Activated naive CD8-positive, alpha-beta T cell treated with anti-CD3 and anti-CD28 coated beads, Interleukin-2, amount 50 U/mL, for 24 hours (primary cell): ENCODE results near the gene NECAB3.
"Not testable (repeated sequence)": the region's sequence is repeated elsewhere in the genome, so short reads cannot be mapped to it uniquely, and the experiment has no call there.

Experiments
- ATAC-seq: fragments of 150-1000 bp; cut with Tn5 transposase; one replicate; pipeline ENCODE4 v1.10.0; 2021
- DNase-seq: peaks from one replicate; pipeline ENCODE4 v3.0.0; 2021
- H3K27ac Mint-ChIP-seq: one replicate; pipeline ENCODE4 v1.8.0; 2021; ENCODE audit warnings: mild to moderate bottlenecking, mixed read lengths
- H3K27me3 Mint-ChIP-seq: one replicate; pipeline ENCODE4 v1.8.0; 2021; ENCODE audit warnings: mixed read lengths
- H3K36me3 Mint-ChIP-seq: one replicate; pipeline ENCODE4 v1.8.0; 2021; ENCODE audit warnings: low read depth, mixed read lengths
- H3K4me1 Mint-ChIP-seq: one replicate; pipeline ENCODE4 v1.8.0; 2021; ENCODE audit warnings: mixed read lengths
- H3K4me3 Mint-ChIP-seq: one replicate; pipeline ENCODE4 v1.8.0; 2021; ENCODE audit warnings: mild to moderate bottlenecking, moderate library complexity, mixed read lengths
- H3K9me3 Mint-ChIP-seq: one replicate; pipeline ENCODE4 v1.8.0; 2021; ENCODE audit warnings: mixed read lengths

NECAB3 gene

GRCh38 chr20:33703498-33704137 lies 29.4 kb upstream of the NECAB3 start:
- H3K4me1 Mint-ChIP-seq: no peaks in the 10 kb centered on the region
- H3K27ac Mint-ChIP-seq: no peak overlapping the region
- ATAC-seq (no peak), DNase-seq (no peak)
- H3K4me3 Mint-ChIP-seq: no peak overlapping the region
- no peaks in the 10 kb centered on the region for H3K27me3 Mint-ChIP-seq
- H3K36me3 Mint-ChIP-seq: no peaks in the 10 kb centered on the region
- no peaks in the 10 kb centered on the region for H3K9me3 Mint-ChIP-seq

GRCh38 chr20:33702861-33703260 lies 28.6 kb upstream of the NECAB3 start:
- ATAC-seq: no peak
- H3K27ac Mint-ChIP-seq: no peak overlapping the region

GRCh38 chr20:33701629-33702450 lies 27.6 kb upstream of the NECAB3 start:
- H3K4me3 Mint-ChIP-seq: no peak overlapping the region
- DNase-seq (no peak), ATAC-seq (no peak)
- H3K36me3 Mint-ChIP-seq: no peaks in the 10 kb centered on the region
- no peaks in the 10 kb centered on the region for H3K9me3 Mint-ChIP-seq
- no peaks in the 10 kb centered on the region for H3K27me3 Mint-ChIP-seq
- H3K27ac Mint-ChIP-seq: no peak overlapping the region
- no peaks in the 10 kb centered on the region for H3K4me1 Mint-ChIP-seq

More at GRCh38 chr20:33702861-33703260, 28.6 kb upstream of the NECAB3 start:
- Mint-ChIP-seq H3K36me3 (no peaks in the 10 kb centered on the region), H3K27me3 (no peaks in the 10 kb centered on the region), H3K9me3 (no peaks in the 10 kb centered on the region), H3K4me1 (no peaks in the 10 kb centered on the region), H3K4me3 (no peak overlapping the region)
- no peak for DNase-seq

GRCh38 chr20:33700696-33701441 lies 26.6 kb upstream of the NECAB3 start:
- not testable (repeated sequence) for ATAC-seq, H3K27ac Mint-ChIP-seq, DNase-seq, H3K4me3 Mint-ChIP-seq, H3K36me3 Mint-ChIP-seq, H3K4me1 Mint-ChIP-seq, H3K9me3 Mint-ChIP-seq, H3K27me3 Mint-ChIP-seq

- not testable (repeated sequence) for DNase-seq, H3K27ac Mint-ChIP-seq, H3K36me3 Mint-ChIP-seq, ATAC-seq, H3K9me3 Mint-ChIP-seq, H3K4me3 Mint-ChIP-seq, H3K27me3 Mint-ChIP-seq, H3K4me1 Mint-ChIP-seq
Observed at GRCh38 chr20:33698966-33699365, 24.7 kb upstream of the NECAB3 start.

GRCh38 chr20:33697129-33697528 lies 22.9 kb upstream of the NECAB3 start:
- H3K4me1 Mint-ChIP-seq: peaks cover 1% of the 10 kb centered on the region
- no peaks in the 10 kb centered on the region for H3K9me3 Mint-ChIP-seq
- no peak overlapping the region for H3K27ac Mint-ChIP-seq
- no peak overlapping the region for H3K4me3 Mint-ChIP-seq
- no peaks in the 10 kb centered on the region for H3K36me3 Mint-ChIP-seq
- no peaks in the 10 kb centered on the region for H3K27me3 Mint-ChIP-seq
- no peak for ATAC-seq
- DNase-seq: no peak

- no peaks in the 10 kb centered on the region for H3K27me3 Mint-ChIP-seq
- H3K4me1 Mint-ChIP-seq: peaks cover 2% of the 10 kb centered on the region
- H3K4me3 Mint-ChIP-seq: no peak overlapping the region
- H3K27ac Mint-ChIP-seq: no peak overlapping the region
- H3K9me3 Mint-ChIP-seq: no peaks in the 10 kb centered on the region
- DNase-seq: no peak
- no peak for ATAC-seq
- H3K36me3 Mint-ChIP-seq: no peaks in the 10 kb centered on the region
Observed at GRCh38 chr20:33696448-33696847, 22.2 kb upstream of the NECAB3 start.

GRCh38 chr20:33694639-33695012 lies 20.4 kb upstream of the NECAB3 start:
- H3K4me3 Mint-ChIP-seq: no peak overlapping the region
- H3K4me1 Mint-ChIP-seq: peaks cover 18% of the 10 kb centered on the region
- H3K9me3 Mint-ChIP-seq: no peaks in the 10 kb centered on the region
- ATAC-seq (no peak), DNase-seq (no peak)
- no peaks in the 10 kb centered on the region for H3K27me3 Mint-ChIP-seq
- no peak overlapping the region for H3K27ac Mint-ChIP-seq
- H3K36me3 Mint-ChIP-seq: no peaks in the 10 kb centered on the region

GRCh38 chr20:33693741-33694638 lies 19.8 kb upstream of the NECAB3 start:
- H3K9me3 Mint-ChIP-seq: no peaks in the 10 kb centered on the region
- H3K4me3 Mint-ChIP-seq: no peak overlapping the region
- H3K4me1 Mint-ChIP-seq: peaks cover 24% of the 10 kb centered on the region
- no peak overlapping the region for H3K27ac Mint-ChIP-seq
- no peaks in the 10 kb centered on the region for H3K36me3 Mint-ChIP-seq
- ATAC-seq: no peak
- H3K27me3 Mint-ChIP-seq: no peaks in the 10 kb centered on the region
- no peak for DNase-seq

GRCh38 chr20:33693289-33693688 lies 19.1 kb upstream of the NECAB3 start:
- H3K27me3 Mint-ChIP-seq: no peaks in the 10 kb centered on the region
- peaks cover 31% of the 10 kb centered on the region for H3K4me1 Mint-ChIP-seq
- H3K9me3 Mint-ChIP-seq: no peaks in the 10 kb centered on the region
- DNase-seq: no peak
- ATAC-seq: no peak
- H3K4me3 Mint-ChIP-seq: no peak overlapping the region
- H3K27ac Mint-ChIP-seq: no peak overlapping the region
- H3K36me3 Mint-ChIP-seq: no peaks in the 10 kb centered on the region

GRCh38 chr20:33689973-33690372 lies 15.7 kb upstream of the NECAB3 start:
- Mint-ChIP-seq H3K27ac (peak overlapping the region; percentile 67), H3K4me1 (peaks cover 55% of the 10 kb centered on the region)

GRCh38 chr20:33689493-33689892 lies 15.3 kb upstream of the NECAB3 start:
- peaks cover 59% of the 10 kb centered on the region for H3K4me1 Mint-ChIP-seq
- H3K36me3 Mint-ChIP-seq: peaks cover 3% of the 10 kb centered on the region
- no peaks in the 10 kb centered on the region for H3K9me3 Mint-ChIP-seq
- peak overlapping the region; percentile 68 for H3K4me3 Mint-ChIP-seq
- no peak for ATAC-seq
- H3K27ac Mint-ChIP-seq: peak overlapping the region; percentile 67
- DNase-seq: no peak
- H3K27me3 Mint-ChIP-seq: no peaks in the 10 kb centered on the region

More at GRCh38 chr20:33689973-33690372, 15.7 kb upstream of the NECAB3 start:
- DNase-seq: peak; percentile 61
- H3K36me3 Mint-ChIP-seq: peaks cover 3% of the 10 kb centered on the region
- peak; percentile 35 for ATAC-seq
- H3K9me3 Mint-ChIP-seq: no peaks in the 10 kb centered on the region
- peak overlapping the region; percentile 68 for H3K4me3 Mint-ChIP-seq
- H3K27me3 Mint-ChIP-seq: no peaks in the 10 kb centered on the region

GRCh38 chr20:33688938-33689424 lies 14.8 kb upstream of the NECAB3 start:
- peaks cover 63% of the 10 kb centered on the region for H3K4me1 Mint-ChIP-seq
- H3K9me3 Mint-ChIP-seq: no peaks in the 10 kb centered on the region
- no peaks in the 10 kb centered on the region for H3K27me3 Mint-ChIP-seq
- H3K36me3 Mint-ChIP-seq: peaks cover 3% of the 10 kb centered on the region
- peak overlapping the region; percentile 71 for H3K27ac Mint-ChIP-seq
- no peak for ATAC-seq
- H3K4me3 Mint-ChIP-seq: no peak overlapping the region
- DNase-seq: no peak
